Measurements from ENCODE around the gene RELB. TPM values are rescaled to one million over a fixed set of nuclear protein-coding genes. Genes with fewer than 3 reads are reported as not detected.

The RELB gene
- total and polyA plus RNA-seq, 2 donors (not counting 3 experiments of a cell fraction or from before 2014, with no cell fraction given): 13.2 to 14.4 TPM

DNA sequence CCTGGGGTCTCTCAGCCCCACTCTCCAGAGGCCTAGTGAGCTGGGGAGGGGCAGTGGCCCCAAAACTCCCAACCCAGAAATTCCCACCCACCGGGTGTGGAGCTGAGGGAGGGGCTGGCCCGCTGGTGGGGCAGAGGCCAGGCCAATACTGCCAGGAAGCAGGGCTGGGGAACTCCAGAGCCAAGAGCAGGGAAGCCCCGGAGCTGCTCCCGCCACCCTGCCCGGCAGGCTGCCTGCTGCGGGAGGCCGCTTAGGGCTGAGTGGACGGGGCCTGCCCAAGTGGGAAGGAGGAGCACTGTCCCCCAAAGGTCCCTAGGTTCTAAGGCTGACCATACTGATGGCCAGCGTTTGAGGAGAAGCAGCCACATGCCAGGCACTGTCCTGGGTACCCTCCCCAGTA is 13.0 kb upstream of the RELB start:
- Histone ChIP-seq H3K9ac (replicated peaks; ENCODE audit: extremely low read depth, insufficient read depth, low read length) (no peak overlapping the region), H3K27ac (ENCODE audit: insufficient read depth, low read depth, low read length) (no peak overlapping the region), H3K36me3 (ENCODE audit: control insufficient read depth in 2 of 2, extremely low read depth in 1 of 2, insufficient read depth in 2 of 2, low read length in 2 of 2) (peaks cover 6 to 60% of the 10 kb centered on the region in 2 experiments), H3K9me3 (replicated peaks; ENCODE audit: control insufficient read depth, insufficient read depth, low read length) (no peaks in the 10 kb centered on the region), H4K20me1 (replicated peaks; ENCODE audit: control insufficient read depth, extremely low read depth, insufficient read depth, low read length) (no peaks in the 10 kb centered on the region), H3K4me3 (replicated peaks in 1 of 3; ENCODE audit: insufficient read depth in 1 of 3, low read depth in 1 of 3, low read length in 3 of 3) (no peak overlapping the region), H3K4me2 (ENCODE audit: insufficient read depth, low read length) (no peak overlapping the region), H3K9me1 (replicated peaks; ENCODE audit: control insufficient read depth, extremely low read depth, insufficient read depth, low read length) (no peaks in the 10 kb centered on the region), H2AFZ (ENCODE audit: low read depth, low read length) (no peak overlapping the region), H3K27me3 (ENCODE audit: control insufficient read depth in 2 of 2, insufficient read depth in 2 of 2, low read length in 2 of 2) (no peaks in the 10 kb centered on the region), H3K79me2 (ENCODE audit: control insufficient read depth, insufficient read depth, low read length) (no peaks in the 10 kb centered on the region), H3K4me1 (ENCODE audit: control insufficient read depth, extremely low read depth, insufficient read depth, low read length) (no peaks in the 10 kb centered on the region)
- ChIA-PET CTCF (interaction anchor here (0.6 to 3.4 kb wide), 4 partner anchors 9 to 71 kb away, joined by 3 to 31 read pairs (median 6); partner anchors contain the start of gene CLASRP), POLR2A (interaction anchor here (0.6 kb wide), 1 partner anchor 60 kb away, joined by 4 read pairs; no protein-coding TSS in a partner anchor)
- BruUV-seq (replicated peaks): no TSS peak
- FAIRE-seq (no peak), DNase-seq (ENCODE audit: low read depth, low spot score) (no peak)
- dilution Hi-C loops (cut with MboI; ENCODE audit: extremely low pct_ligation_motif_present, low sequenced_read_pairs) (no loop called here), intact Hi-C loops (cut with micrococcal nuclease) (no loop called here)
- TF ChIP-seq JUN (IDR thresholded peaks at IDR 0.05; ENCODE audit: borderline replicate concordance, insufficient read depth, insufficient read length, low read depth): no peak
- TF ChIP-seq FOS (IDR thresholded peaks at IDR 0.05; ENCODE audit: borderline replicate concordance, insufficient read depth, low read length): no peak
- no peak for TF ChIP-seq EZH2 (IDR thresholded peaks at IDR 0.05; ENCODE audit: borderline replicate concordance, low read depth, low read length, severe bottlenecking)
- TF ChIP-seq GATA2 (IDR thresholded peaks at IDR 0.05; ENCODE audit: insufficient read depth, insufficient read length, low read depth, low read length): no peak
- TF ChIP-seq, protein P1, sequence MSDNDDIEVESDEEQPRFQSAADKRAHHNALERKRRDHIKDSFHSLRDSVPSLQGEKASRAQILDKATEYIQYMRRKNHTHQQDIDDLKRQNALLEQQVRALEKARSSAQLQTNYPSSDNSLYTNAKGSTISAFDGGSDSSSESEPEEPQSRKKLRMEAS (IDR thresholded peaks at IDR 0.05; ENCODE audit: insufficient read depth, insufficient read length): no peak
- TF ChIP-seq POLR2A (IDR thresholded peaks at IDR 0.05; ENCODE audit: low read depth, low read length): no peak
- no peak for TF ChIP-seq MYC (IDR thresholded peaks at IDR 0.05; ENCODE audit: low read depth, low read length)
- TF ChIP-seq POLR2AphosphoS5 (IDR thresholded peaks at IDR 0.05; ENCODE audit: insufficient read depth, low read depth, low read length): no peak
- TF ChIP-seq, protein P2, sequence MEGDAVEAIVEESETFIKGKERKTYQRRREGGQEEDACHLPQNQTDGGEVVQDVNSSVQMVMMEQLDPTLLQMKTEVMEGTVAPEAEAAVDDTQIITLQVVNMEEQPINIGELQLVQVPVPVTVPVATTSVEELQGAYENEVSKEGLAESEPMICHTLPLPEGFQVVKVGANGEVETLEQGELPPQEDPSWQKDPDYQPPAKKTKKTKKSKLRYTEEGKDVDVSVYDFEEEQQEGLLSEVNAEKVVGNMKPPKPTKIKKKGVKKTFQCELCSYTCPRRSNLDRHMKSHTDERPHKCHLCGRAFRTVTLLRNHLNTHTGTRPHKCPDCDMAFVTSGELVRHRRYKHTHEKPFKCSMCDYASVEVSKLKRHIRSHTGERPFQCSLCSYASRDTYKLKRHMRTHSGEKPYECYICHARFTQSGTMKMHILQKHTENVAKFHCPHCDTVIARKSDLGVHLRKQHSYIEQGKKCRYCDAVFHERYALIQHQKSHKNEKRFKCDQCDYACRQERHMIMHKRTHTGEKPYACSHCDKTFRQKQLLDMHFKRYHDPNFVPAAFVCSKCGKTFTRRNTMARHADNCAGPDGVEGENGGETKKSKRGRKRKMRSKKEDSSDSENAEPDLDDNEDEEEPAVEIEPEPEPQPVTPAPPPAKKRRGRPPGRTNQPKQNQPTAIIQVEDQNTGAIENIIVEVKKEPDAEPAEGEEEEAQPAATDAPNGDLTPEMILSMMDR (IDR thresholded peaks at IDR 0.05; ENCODE audit: extremely low read depth in 1 of 2, insufficient read depth in 1 of 2, low read depth in 1 of 2, low read length in 2 of 2): no peak
